Gastroesophageal sphincter (tissue), 3 donors: ENCODE measurements around the gene SNX13.

Experiments used
- CTCF ChIP-seq, 4 experiments: fragments of 200-600 bp in 2 of 4; fragments of 450-650 bp in 2 of 4; sonication (generic) in 1 of 4; IDR thresholded peaks; one replicate each; pipeline ENCODE4 v1.5.1; 2017 to 2019; ENCODE audit warnings: antibody characterized with exemption in 4 of 4, mild to moderate bottlenecking in 2 of 4, moderate library complexity in 2 of 4
- POLR2A ChIP-seq, 2 donors: fragments of 450-650 bp; IDR thresholded peaks; one replicate each; pipeline ENCODE4 v1.6.1; 2017; ENCODE audit warnings: antibody characterized with exemption in 2 of 2, mild to moderate bottlenecking in 2 of 2, moderate library complexity in 1 of 2
- POLR2AphosphoS5 ChIP-seq: sonication (generic); formaldehyde crosslinking; IDR thresholded peaks from one replicate; pipeline ENCODE4 v1.6.1; 2017; ENCODE audit warnings: antibody characterized with exemption

GRCh38 chr7:17769918-17770317 lies 170.4 kb downstream of the SNX13 start:
- TF ChIP-seq POLR2A (IDR thresholded peaks at IDR 0.05) (no peak), CTCF (IDR thresholded peaks at IDR 0.05) (peak; percentile 25 to 66 (median 44)), POLR2AphosphoS5 (no peak)
